HG02623 (cell line): ENCODE results near the gene LYZL2.
"Not testable (repeated sequence)": the region's sequence is repeated elsewhere in the genome, so short reads cannot be mapped to it uniquely, and the experiment has no call there.

Source experiments
- ATAC-seq: cut with Tn5 transposase; IDR thresholded peaks from one replicate; pipeline ENCODE4 v1.9.1; 2021; ENCODE audit warnings: moderate library complexity; ENCODE audit not compliant: unreplicated experiment

The LYZL2 gene

DNA sequence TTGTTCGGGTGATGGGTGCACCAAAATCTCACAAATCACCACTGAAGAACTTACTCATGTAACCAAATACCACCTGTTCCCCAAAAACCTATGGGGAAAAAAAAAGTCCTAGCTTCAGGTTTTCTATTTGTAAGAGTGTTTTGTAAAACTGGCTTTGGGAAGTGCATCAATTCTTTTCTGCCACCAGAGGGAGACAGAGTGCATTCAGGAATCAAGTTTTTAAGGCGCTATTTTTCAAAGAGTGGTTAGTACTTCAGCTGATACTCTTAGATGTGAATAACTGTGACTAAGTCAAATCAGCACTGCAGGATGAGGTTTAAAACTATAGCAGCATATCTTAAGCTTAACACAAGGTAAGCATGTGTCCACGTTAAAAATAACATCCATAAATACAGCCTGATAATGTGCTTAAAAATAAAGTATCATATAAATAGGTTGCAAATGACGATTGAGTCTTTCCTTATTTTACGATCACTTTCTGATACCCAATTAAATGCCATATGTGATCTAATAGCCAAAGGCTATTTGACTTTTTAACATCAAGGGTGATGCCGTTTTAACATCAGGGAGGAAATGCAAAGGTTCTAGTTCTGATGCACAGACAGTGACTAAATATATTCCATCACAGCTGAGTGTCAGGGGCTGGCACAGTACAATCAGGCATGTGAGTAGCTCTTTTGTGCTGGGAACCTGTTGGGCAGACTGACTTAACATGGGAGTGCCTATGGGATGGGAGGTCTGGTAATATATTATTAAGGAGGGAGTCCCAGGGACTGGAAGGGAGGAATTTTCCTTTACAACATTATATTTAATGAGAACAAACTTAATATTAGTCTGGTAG, 10.6 kb upstream of the LYZL2 start:
- no peak for ATAC-seq

DNA sequence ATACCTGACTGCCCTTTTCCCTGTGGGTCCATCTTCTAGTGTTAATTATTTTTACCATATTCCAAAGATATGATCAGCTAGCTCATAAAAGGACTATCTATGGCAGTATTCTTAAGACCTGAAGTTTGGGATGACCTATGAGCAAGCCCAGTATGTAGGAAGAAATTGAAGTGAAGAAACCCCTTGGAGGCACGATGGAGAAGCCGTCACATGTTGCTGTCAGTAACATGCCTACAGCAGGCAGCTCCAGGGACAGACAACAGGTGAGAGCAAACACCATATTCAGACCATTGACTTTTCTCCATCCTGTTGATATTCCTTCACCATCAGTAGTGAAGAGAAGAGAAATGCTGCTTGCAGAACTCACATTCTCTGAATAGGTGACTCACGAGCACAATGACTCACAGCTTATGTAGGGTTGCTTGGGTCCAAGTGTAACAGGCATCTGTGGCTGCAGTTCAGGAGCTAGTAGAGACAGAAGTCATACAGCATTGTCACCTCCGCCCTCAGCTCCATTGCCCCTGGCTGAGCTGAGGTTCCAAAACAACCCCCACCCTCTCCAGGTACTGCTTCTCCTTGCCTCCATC, 8.4 kb upstream of the LYZL2 start:
- ATAC-seq = no peak

DNA sequence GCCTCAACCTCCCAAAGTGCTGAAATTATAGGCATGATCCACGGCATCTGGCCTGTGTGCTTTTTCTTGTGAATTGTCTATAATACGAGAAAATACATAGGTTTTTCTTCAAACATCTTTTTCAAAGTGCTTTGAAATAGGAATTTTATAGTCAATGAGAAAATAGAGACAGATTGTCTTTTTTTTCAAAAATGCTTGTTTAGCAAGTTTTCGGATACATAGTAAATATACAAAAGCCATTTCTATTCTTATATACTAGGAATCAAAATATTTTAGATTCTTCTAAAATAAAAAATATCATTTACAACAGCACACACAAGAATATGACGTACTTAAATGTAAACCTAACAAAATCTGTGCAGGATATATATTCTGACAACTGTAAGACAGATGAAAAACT, 1.6 kb upstream of the LYZL2 start:
- ATAC-seq = no peak

DNA sequence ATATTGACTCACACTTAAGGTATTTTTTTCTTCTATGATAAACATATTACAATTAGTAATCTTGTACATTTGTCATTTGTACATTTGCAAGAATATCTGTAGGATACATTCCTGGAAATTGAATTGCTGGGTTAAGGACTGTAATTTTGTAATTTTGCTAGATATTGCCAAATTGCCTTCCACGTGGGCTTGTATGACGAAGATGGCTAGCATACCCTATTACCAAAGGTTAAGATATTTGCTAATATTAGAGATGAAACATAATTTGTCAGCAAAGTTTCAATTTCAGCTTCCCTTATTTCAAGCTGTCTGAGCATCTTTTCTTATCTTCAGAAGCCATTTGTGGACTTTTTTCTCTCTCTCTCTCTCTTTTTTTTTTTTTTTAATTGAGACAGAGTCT, 1.0 kb upstream of the LYZL2 start:
- ATAC-seq = no peak

DNA sequence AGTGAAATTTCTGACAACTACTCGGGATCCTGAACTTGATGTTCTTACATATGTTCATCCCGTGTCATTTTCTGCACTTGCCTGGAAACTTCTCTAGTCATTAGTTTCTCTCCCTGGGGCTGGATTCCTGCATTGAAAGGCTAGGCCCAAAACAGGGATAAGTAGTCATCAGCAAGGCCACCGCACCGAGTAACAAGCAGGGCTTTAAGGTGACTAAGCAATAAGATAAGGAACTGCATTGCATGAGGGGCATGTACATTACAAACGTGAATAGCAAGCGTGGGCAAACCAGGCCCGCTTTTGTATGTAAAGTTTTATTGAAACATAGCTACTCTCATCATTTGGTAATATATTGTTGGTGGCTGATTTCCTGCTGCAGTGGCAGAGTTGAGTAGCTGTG, 977 bp downstream of the LYZL2 start:
- not testable (repeated sequence) for ATAC-seq

DNA sequence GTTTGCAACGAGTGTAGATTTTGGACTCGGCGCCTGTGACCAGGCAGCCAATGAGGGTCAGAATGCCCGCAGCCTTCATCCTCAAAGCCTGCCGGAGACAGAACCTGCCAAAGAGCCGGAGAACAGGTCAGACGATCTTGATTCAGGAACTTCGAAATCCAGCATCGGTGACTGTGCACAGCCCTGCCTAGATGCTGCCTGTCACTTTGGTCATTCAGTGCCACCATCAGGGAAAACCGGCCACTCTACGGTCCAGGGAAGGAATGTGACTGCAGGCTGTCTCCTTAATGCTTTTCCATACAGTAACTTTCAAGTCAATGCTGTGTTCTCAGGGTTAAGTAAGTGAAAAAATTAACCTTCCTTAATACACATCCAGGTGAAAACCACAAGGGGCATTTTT, 2.7 kb downstream of the LYZL2 start:
- ATAC-seq = not testable (repeated sequence)

DNA sequence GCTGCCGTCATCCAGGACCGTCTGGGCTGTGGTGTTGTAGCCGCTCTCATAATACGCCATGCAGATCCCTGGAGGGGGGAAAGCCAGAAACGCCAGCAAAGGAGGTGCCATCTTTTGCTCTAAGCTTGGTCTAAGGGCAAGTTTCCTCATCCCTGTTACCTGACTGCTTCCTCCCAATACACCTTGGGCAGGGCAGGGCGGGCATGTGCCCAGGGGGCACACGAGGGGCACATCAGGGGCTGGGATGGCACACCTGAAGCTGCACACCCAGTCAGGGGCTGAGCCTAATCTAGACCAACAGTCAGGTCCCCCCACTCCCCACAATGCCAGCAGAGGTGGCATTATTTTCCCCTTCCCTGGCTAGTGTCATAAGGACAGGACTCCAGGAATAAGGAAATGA, 3.4 kb downstream of the LYZL2 start:
- not testable (repeated sequence) for ATAC-seq

GRCh38 chr10:30625080-30625479, 4.5 kb downstream of the LYZL2 start:
- no peak for ATAC-seq

DNA sequence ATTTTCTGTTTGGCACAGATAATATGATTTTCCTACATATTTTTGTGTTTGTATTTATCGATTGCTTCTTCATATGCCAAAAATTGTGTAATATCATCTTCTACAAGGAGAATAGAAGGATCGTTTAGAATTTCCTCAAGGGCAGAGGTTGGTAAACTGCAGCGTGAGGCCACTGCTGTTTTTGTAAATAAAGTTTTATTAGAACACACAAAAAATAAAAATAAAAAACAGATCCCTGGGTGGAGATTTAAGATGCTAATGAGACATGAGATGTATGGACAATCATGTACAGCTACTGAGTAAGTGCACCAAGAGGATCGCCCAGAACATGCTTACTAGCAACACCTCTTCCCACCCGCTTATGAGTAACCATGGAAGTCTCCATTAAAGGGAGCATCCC, 9.6 kb downstream of the LYZL2 start:
- no peak for ATAC-seq

- ATAC-seq = no peak
These were observed 12.5 kb downstream of the LYZL2 start for GRCh38 chr10:30617070-30617469.

- not testable (repeated sequence) for ATAC-seq
These were observed 18.5 kb downstream of the LYZL2 start for GRCh38 chr10:30611041-30611440.

- no peak for ATAC-seq
These were observed 21.7 kb downstream of the LYZL2 start for GRCh38 chr10:30607814-30608213.

DNA sequence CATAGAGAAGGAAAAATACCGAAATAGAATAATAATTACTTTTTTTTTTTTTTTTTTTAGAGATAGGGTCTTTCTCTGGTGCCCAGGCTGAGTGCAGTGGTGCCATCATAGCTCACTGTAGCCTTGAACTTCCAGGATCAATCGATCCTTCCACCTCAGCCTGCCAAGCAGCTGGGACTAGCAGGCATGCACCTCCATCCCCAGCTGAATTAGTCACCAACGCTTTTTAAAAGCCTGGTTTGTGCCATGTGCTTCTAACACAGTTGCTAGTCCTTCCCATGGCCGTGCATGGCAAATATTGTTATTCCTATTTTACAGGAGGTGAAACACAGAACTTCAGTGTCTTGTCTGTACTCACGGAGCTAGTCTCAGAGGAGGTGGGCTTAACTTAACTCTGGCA, 23.2 kb downstream of the LYZL2 start:
- ATAC-seq = no peak

DNA sequence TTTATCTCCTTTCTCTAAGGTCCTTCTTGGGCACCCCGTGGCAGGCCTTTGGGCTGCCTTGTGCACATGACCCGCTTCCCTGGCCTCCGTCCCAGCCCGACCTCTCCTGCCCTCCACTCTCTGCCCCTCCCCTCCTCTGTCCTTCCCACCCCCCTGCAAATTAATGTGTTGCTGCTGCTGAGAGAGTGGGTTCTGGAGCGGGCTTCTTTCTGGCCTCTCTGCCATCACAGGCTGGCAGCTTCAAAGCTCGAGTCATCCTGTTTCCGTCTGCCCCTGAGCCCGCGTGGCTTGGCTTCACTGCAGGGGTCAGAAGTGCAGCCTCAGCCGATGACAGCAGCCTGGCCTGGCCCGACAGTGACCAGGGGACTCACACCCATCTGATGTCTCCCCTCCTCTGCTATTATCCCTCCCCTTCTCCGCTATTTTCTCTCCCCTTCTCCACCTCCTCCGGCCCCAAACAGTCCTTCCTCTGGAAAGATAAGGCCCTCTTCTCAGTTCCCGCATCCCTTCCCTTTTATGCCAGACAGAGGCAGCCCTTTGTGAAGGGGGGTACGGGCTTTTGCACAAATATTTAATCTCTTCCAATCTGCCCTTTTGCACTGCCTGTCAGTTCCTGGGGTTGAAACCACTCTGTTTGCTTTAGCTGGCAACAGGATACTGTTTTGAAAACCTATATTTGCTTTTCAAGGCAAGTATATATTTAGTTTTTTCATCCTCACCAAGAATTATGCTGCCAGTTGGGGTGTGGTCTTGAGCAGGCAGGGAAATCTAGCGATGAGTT, 24.0 kb downstream of the LYZL2 start:
- ATAC-seq = not testable (repeated sequence)

DNA sequence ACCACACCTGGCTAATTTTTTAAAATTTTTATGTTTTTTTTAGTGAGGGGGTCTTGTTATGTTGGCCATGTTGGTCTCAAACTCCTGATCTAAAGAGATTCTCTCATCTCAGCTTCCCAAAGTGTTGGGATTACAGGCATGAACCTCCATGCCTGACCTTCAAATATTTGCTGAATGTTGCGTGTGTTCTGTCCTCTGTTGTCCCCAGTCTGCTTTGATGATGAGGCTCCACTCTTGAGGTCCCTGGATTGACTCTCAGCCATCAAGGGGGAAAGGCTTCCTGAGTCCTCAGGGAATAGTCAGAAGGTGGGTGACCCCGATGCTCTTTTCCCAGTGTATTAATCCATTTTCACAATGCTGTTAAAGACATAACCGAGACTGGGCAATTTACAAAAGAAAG, 26.0 kb downstream of the LYZL2 start:
- no peak for ATAC-seq

DNA sequence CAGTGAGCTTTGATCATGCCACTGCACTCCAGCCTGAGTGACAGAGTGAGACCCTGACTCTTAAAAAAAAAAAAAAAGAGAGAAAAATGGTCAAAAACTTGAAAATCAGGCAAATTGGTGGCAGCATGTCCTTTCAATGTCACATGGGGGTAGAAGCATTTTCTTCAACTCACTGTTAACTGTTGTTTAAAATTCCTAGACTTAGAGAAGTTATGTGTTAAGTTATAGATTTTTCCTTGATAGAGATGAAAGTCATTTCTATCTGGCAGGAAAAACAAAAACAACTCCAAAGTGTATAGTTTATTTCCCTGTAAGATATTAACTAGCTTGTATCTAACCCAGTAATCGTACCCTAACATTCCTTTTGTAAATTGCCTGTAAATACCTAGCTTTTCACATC, 26.8 kb downstream of the LYZL2 start:
- ATAC-seq = no peak

GRCh38 chr10:30600005-30600404, 29.5 kb downstream of the LYZL2 start:
- ATAC-seq = no peak

- ATAC-seq = no peak
These were observed 31.3 kb downstream of the LYZL2 start for GRCh38 chr10:30598105-30598776.

DNA sequence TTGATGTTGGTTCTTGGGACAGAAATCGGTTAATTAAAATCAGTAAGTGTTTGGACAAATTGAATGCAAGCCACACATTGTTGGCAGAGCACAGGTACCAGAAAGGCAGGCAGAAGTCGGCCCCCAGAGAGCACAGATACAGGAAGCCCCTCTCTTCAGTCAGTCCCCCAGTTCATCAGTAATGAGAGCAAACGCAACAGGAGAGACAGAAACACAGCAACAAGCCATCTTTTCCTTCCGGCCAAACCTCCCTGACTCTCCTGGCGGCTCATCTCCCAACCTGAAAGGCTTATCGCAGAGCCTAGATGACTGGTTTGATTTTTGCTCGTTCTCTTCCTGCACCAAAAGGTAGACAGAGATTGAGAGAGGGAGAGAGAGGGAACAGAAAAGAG, 32.1 kb downstream of the LYZL2 start:
- not testable (repeated sequence) for ATAC-seq

- ATAC-seq = not testable (repeated sequence)
These were observed 32.8 kb downstream of the LYZL2 start for GRCh38 chr10:30596493-30597432.
